Hematopoietic multipotent progenitor cell treated with erythropoietin and hydrocortisone succinate and interleukin-3 and kit ligand, for 8 days (in vitro differentiated cells): Measurements from ENCODE around the gene DBET.
"Not testable (repeated sequence)": the region's sequence is repeated elsewhere in the genome, so short reads cannot be mapped to it uniquely, and the experiment has no call there.

ENCODE experiments used
- DNase-seq: peaks from one replicate; pipeline ENCODE4 v3.0.0-alpha.2; 2015

DBET gene

GRCh38 chr4:190049378-190050239 is 14.7 kb upstream of the DBET start:
- not testable (repeated sequence) for DNase-seq

DNA sequence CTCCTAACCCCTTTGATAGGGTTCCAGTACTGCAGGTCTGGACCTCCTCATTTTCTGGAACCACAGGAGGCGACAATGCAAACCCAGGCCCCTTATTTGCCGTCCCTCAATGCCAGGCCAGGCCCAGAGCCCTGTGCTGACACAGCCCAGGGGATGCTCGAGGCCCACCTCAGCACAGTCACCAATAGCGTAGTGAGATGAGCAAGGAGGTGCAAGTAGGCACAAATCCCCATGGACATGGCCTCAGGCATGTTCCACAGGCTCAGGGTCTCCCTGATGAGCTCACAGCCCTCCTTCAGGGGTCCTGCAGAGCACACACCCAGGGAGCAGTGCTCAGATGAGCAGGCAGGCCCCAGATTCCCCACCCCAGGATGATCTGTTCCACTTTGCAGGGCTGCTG is 5.3 kb upstream of the DBET start:
- not testable (repeated sequence) for DNase-seq

DNA sequence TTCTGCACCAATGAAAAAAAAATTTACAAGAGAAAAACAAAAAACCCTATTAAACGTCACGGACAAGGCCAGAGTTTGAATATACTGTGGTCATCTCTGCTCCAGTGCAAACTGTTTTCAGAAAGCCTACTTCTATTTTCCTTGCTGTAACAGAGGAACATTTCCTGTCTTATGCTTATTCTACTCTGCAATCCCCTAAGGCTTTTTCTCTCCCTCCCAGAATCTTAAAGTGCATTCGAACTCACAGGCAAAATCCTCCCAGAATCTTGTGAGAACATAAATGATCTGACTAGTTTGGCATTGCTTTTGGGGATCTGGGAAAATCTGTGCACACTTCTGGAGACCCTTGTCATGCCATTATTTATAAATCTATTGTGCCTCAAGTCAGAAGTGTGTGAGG is 503 bp downstream of the DBET start:
- DNase-seq = not testable (repeated sequence)

DNA sequence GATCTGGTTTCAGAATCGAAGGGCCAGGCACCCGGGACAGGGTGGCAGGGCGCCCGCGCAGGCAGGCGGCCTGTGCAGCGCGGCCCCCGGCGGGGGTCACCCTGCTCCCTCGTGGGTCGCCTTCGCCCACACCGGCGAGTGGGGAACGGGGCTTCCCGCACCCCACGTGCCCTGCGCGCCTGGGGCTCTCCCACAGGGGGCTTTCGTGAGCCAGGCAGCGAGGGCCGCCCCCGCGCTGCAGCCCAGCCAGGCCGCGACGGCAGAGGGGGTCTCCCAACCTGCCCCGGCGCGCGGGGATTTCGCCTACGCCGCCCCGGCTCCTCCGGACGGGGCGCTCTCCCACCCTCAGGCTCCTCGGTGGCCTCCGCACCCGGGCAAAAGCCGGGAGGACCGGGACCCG is 4.0 kb downstream of the DBET start:
- DNase-seq = not testable (repeated sequence)

DNA sequence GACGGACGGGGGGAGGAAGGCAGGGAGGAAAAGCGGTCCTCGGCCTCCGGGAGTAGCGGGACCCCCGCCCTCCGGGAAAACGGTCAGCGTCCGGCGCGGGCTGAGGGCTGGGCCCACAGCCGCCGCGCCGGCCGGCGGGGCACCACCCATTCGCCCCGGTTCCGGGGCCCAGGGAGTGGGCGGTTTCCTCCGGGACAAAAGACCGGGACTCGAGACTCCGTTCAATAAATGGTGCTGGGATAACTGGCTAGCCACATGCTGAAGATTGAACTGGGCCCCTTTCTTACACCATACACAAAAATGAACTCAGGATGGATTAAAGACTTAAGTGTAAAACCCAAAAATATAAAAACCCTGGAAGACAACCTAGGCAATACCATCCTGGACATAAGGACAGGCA is 28.8 kb downstream of the DBET start:
- DNase-seq = not testable (repeated sequence)

- DNase-seq = not testable (repeated sequence)
Measured at GRCh38 chr4:190094031-190094430, 29.7 kb downstream of the DBET start.

- not testable (repeated sequence) for DNase-seq
Measured at GRCh38 chr4:190095335-190095734, 31.0 kb downstream of the DBET start.

DNA sequence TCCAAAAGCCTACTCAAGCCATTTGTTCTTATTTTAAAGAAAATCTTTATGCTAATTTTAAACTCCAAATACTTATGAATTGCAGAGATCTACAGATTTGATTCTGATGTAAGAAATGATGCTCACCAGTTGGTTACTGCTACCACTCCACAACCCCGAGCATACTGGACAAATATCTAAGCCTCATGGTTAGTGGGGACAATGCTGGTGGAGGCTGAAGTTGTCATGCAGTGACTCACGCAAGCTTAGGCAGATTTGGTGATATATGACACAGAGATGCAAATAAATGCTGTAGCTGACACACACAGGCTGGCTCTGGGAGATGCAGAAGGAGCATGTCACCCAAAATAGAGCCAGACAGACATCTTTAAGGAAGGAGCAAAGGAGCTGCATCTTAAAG is 35.3 kb downstream of the DBET start:
- DNase-seq = not testable (repeated sequence)

DNA sequence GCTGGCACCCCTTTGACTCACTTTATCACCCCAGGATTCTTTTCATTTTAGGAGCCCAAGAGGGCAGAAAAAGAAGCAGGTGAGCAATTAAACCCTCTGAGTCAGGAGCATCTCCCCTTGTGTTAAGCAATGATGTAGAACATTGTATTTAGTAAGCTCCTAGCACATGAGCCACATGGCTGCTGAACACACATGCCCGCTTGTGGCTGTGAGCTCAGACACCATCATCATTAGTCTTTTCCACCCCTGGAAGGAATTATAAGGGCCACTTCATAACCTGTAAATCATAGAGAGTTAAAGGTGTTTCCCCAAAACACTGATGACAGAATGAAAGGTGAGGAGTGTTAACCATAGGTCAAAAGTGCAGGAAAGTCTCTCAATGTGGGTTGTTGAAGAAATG is 37.2 kb downstream of the DBET start:
- not testable (repeated sequence) for DNase-seq

DNA sequence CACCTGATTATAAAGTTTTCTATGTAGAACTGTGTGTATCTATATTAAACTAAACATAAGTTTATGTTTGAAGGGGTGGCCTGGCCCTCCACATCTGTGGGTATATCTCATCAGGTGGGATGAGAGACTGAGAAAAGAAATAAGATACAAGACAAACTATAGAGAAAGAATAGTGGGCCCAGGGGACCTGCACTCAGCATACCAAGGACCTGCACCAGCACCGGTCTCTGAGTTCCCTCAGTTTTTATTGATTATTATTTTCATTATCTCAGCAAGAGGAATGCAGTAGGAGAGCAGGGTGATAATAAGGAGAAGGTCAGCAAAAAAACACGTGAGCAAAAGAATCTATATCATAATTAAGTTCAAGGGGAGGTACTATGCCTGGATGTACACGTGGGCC is 41.9 kb downstream of the DBET start:
- not testable (repeated sequence) for DNase-seq

- not testable (repeated sequence) for DNase-seq
Measured at GRCh38 chr4:190106611-190107480, 42.5 kb downstream of the DBET start.

- not testable (repeated sequence) for DNase-seq
Measured at GRCh38 chr4:190107766-190108485, 43.6 kb downstream of the DBET start.

GRCh38 chr4:190108756-190109155 is 44.5 kb downstream of the DBET start:
- DNase-seq = not testable (repeated sequence)

GRCh38 chr4:190109390-190110011 is 45.2 kb downstream of the DBET start:
- DNase-seq = not testable (repeated sequence)

DNA sequence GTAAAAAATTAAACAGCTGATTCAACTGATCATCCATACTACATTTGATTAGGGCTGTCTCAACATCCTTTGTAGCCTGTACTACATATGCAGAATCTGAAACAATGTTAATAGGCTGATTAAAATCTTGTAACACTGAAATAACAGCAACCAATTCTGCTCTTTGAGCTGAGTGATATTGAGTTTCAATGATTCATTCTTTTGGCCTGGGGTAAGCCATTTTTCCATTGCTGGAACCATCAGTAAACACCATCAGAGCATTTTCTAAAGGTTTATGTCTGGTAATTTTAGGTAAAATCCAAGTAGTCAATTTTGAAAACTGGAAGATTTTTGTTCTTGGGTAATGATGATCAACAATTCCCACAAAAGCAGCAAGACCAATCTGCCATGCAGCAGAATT is 45.7 kb downstream of the DBET start:
- DNase-seq = not testable (repeated sequence)

DNA sequence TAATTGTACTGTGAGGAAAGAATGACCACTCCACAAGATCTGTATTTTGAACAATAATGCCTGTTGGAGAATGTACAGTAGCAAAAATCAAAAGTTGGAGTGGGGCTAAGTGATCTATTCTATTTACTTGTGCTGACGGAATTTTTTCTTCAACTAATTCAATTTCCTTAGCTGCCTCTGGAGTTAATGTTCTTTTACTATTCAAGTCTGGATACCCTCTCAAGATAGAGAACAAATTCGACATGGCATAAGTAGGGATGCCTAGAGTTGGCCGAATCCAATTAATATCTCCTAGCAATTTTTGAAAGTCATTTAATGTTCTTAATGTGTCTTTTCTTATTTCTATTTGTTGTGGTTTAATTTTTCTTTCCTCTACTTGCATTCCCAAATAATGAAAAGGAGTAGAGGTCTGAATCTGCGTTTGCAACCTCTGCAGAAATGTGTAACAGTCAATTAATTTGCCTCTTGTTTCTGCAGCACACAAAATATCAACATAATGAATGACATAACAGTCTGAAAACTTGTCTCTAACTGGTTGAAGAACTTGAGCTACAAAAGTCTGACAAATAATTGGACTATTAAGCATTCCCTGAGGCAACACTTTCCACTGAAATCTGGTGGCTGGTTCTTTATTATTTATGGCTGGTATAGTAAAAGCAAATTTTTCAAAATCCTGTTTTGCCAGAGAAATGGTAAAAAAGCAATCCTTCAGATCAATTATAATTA is 46.4 kb downstream of the DBET start:
- peak; percentile 5 for DNase-seq

- DNase-seq = not testable (repeated sequence)
Measured at GRCh38 chr4:190112879-190113278, 48.6 kb downstream of the DBET start.

DNA sequence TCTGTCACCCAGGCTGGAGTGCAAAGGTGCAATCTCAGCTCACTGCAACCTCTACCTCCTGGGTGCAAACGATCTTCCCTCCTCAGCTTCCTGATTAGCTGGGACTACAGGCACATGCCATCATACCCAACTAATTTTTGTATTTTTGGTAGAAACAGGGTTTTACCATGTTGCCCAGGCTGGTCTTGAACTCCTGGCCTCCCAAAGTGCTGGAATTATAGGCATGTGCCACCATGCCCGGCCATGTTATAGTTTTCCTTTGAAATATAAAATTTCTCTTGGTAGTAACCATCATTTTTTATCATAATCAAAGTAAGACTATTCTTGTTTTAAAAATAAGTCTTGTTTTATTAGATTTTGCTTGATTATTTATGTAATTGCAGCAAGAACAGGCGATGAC is 50.7 kb downstream of the DBET start:
- not testable (repeated sequence) for DNase-seq
